ENCODE data around the gene PMM2. TPM values are rescaled to one million over a fixed set of nuclear protein-coding genes. Genes with fewer than 3 reads are reported as not detected.

Gene PMM2
- total and polyA plus RNA-seq, 9 of the 15 experiments (the other 6 are each of a cell fraction or from before 2014, with no cell fraction given), result 5.6 to 42.7 (median 25.9) TPM

DNA sequence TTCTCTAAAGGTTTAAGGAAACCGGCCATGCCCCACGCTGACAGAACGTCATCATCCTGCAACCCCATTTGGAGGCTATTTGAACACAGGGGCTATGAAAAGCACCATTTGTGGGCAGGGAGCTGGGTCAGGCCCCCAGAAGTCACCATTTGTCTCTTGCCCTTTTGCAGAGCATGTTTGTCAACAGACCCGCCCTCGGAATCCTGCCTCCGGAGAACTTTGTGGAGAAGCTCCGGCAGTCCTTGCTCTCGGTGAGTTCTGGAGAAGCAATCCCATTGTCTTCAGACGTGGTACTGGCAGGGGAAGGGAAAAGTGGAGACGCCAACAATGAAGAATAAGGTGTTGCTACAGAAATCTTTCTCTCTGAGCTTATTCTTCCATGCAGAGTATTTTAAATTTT, 33.7 kb upstream of the PMM2 start:
- Histone ChIP-seq H3K9ac (ENCODE audit: insufficient read depth in 1 of 2, low read depth in 2 of 2, low read length in 2 of 2) (no peak overlapping the region), H3K4me2 (ENCODE audit: insufficient read depth, low read length) (no peak overlapping the region), H3K9me1 (ENCODE audit: control insufficient read depth, insufficient read depth, low read length) (no peaks in the 10 kb centered on the region), H2AFZ (ENCODE audit: low read depth, low read length) (no peak overlapping the region), H3K36me3 (ENCODE audit: control insufficient read depth, insufficient read depth, low read length) (no peaks in the 10 kb centered on the region), H3K4me1 (replicated peaks in 1 of 2; ENCODE audit: control insufficient read depth in 2 of 2, insufficient read depth in 2 of 2, low read length in 2 of 2) (no peaks in the 10 kb centered on the region), H3K4me3 (no peak overlapping the region), H3K9me3 (replicated peaks; ENCODE audit: control insufficient read depth, insufficient read depth, low read depth, low read length) (no peaks in the 10 kb centered on the region), H3K79me2 (ENCODE audit: control insufficient read depth, insufficient read depth, low read length) (no peaks in the 10 kb centered on the region), H3K27me3 (ENCODE audit: control insufficient read depth in 2 of 2, insufficient read depth in 2 of 2, low read length in 2 of 2) (peaks cover 37 to 69% of the 10 kb centered on the region in 2 experiments; a peak in 4 of 5 replicates), H4K20me1 (replicated peaks; ENCODE audit: control insufficient read depth, insufficient read depth, low read length) (peaks cover 6% of the 10 kb centered on the region), H3K27ac (ENCODE audit: extremely low read depth, low read depth, low read length) (no peak overlapping the region)
- CTCF ChIA-PET (ENCODE audit: low intra/inter-chr PET ratio), result no interaction called here
- ATAC-seq, result no peak
- FAIRE-seq, result no peak
- under 1% methylated on average over 10 of the region's 10 CpGs for WGBS (ENCODE audit: insufficient coverage, low coverage, missing lambda C conversion rate)
- POLR2A ChIA-PET, result no interaction called here
- no peak for TF ChIP-seq PHF8 (IDR thresholded peaks at IDR 0.05; ENCODE audit: borderline replicate concordance, low read length)
- no peak for TF ChIP-seq ZNF707 (CRISPR knock-in tag; conservative IDR thresholded peaks at IDR 0.05)
- DNase-seq (ENCODE audit: extremely low read depth in 1 of 4, low spot score in 3 of 4), result no peak
- intact Hi-C loops (cut with micrococcal nuclease), result no loop called here
- no TSS peak for BruUV-seq (replicated peaks)
- in situ Hi-C loops (cut with MboI), result no loop called here

- H3K4me1 ChIP-seq (replicated peaks in 1 of 2; ENCODE audit: control insufficient read depth in 2 of 2, insufficient read depth in 2 of 2, low read length in 2 of 2), result no peaks in the 10 kb centered on the region
- no peaks in the 10 kb centered on the region for H3K9me1 ChIP-seq (ENCODE audit: control insufficient read depth, insufficient read depth, low read length)
- peaks cover 6% of the 10 kb centered on the region for H4K20me1 ChIP-seq (replicated peaks; ENCODE audit: control insufficient read depth, insufficient read depth, low read length)
- in situ Hi-C loops (cut with MboI) (no loop called here), intact Hi-C loops (cut with micrococcal nuclease) (no loop called here)
- no peak for FAIRE-seq
- H3K27me3 ChIP-seq (ENCODE audit: control insufficient read depth in 2 of 2, insufficient read depth in 2 of 2, low read length in 2 of 2), result peaks cover 42 to 77% of the 10 kb centered on the region in 2 experiments; a peak in 4 of 5 replicates
- BruUV-seq (replicated peaks), result no TSS peak
- no peak overlapping the region for H3K9ac ChIP-seq (ENCODE audit: insufficient read depth in 1 of 2, low read depth in 2 of 2, low read length in 2 of 2)
- H2AFZ ChIP-seq (ENCODE audit: low read depth, low read length), result no peak overlapping the region
- 4% methylated on average over 14 of the region's 18 CpGs for WGBS (ENCODE audit: insufficient coverage, low coverage, missing lambda C conversion rate)
- H3K9me3 ChIP-seq (replicated peaks; ENCODE audit: control insufficient read depth, insufficient read depth, low read depth, low read length), result no peaks in the 10 kb centered on the region
- no peaks in the 10 kb centered on the region for H3K79me2 ChIP-seq (ENCODE audit: control insufficient read depth, insufficient read depth, low read length)
- no peak overlapping the region for H3K27ac ChIP-seq (ENCODE audit: extremely low read depth, low read depth, low read length)
- POLR2A ChIA-PET, result no interaction called here
- CTCF ChIA-PET (ENCODE audit: low intra/inter-chr PET ratio), result no interaction called here
- no peaks in the 10 kb centered on the region for H3K36me3 ChIP-seq (ENCODE audit: control insufficient read depth, insufficient read depth, low read length)
- no peak overlapping the region for H3K4me3 ChIP-seq
- no peak; the same call in 1 of the 3 replicates for ATAC-seq
- H3K4me2 ChIP-seq (ENCODE audit: insufficient read depth, low read length), result no peak overlapping the region
- no peak for DNase-seq (ENCODE audit: extremely low read depth in 1 of 4, low spot score in 3 of 4)
- TF ChIP-seq HOXB6 (CRISPR knock-in tag; IDR thresholded peaks at IDR 0.05; ENCODE audit: borderline replicate concordance) (no peak), BCLAF1 (IDR thresholded peaks at IDR 0.05; ENCODE audit: borderline replicate concordance in 1 of 2, control insufficient read depth in 1 of 2, low read depth in 2 of 2, low read length in 1 of 2) (no peak), ERF (CRISPR knock-in tag; IDR thresholded peaks at IDR 0.05) (no peak), MYBL2 (IDR thresholded peaks at IDR 0.05; ENCODE audit: low read depth) (no peak), MYBL2 (CRISPR knock-in tag; IDR thresholded peaks at IDR 0.05; ENCODE audit: borderline replicate concordance) (no peak)
These were observed 33.0 kb upstream of the PMM2 start for GRCh38 chr16:8764525-8765250.

Measured in K562 (cell line).